Mucosa of descending colon (tissue), 3 donors: ENCODE data around the gene INO80E. TPM values are rescaled to one million over a fixed set of nuclear protein-coding genes. Genes with fewer than 3 reads are reported as not detected.

Experiments used
- ATAC-seq: fragments of 200-7000 bp; cut with Tn5 transposase; one replicate; pipeline ENCODE4 v1.9.1; 2020; ENCODE audit warnings: mild to moderate bottlenecking, moderate library complexity
- DNase-seq, 3 donors: peaks; one replicate each; pipeline ENCODE4 v3.0.0-alpha.2; 2020
- H3K36me3 ChIP-seq: fragments of 200-600 bp; one replicate; pipeline ENCODE4 v1.8.0; 2021; ENCODE audit warnings: low read depth, mild to moderate bottlenecking
- H3K4me1 ChIP-seq: fragments of 200-600 bp; one replicate; pipeline ENCODE4 v1.8.0; 2021; ENCODE audit warnings: low read depth, mild to moderate bottlenecking
- H3K4me3 ChIP-seq: fragments of 200-600 bp; one replicate; pipeline ENCODE4 v1.8.0; 2021; ENCODE audit warnings: mild to moderate bottlenecking
- H3K9me3 ChIP-seq: fragments of 200-600 bp; one replicate; pipeline ENCODE4 v1.8.0; 2021; ENCODE audit warnings: mild to moderate bottlenecking
- CTCF ChIP-seq: fragments of 200-600 bp; IDR thresholded peaks from one replicate; pipeline ENCODE4 v1.8.0; 2022; ENCODE audit warnings: antibody characterized with exemption, mild to moderate bottlenecking
- intact Hi-C, 2 donors: fragments of 100-400 bp; cut with DNase I in 1 of 2; cut with micrococcal nuclease in 1 of 2; formaldehyde crosslinking; loops; one replicate each; pipeline versions ENCODE4 v1.11.0 to v1.11.1; 2022; cut with DNase I, micrococcal nuclease
- total RNA-seq, 3 donors: library from RNA; stranded (reverse); fragmentation: NEBNext Ultra II Directional in 2 of 3; extraction: Animal tissue kit (Norgen Biotek cat#: 25700) in 2 of 3; gene quantifications; one replicate each; pipeline versions ENCODE4 v1.2.1 to v1.2.4, GENCODE V29; 2021 to 2023
- donor health status: DM: no; HTN: no; CAD: no; lungs with moderate emphysema.
- donor health status: DM: no; HTN: no; CAD: no.
- donor health status: DM: no; HTN: yes; CAD: no.

INO80E gene
- total RNA-seq, 3 donors from 2014 or later: 71.2 to 79.5 (median 78.4) TPM

DNA sequence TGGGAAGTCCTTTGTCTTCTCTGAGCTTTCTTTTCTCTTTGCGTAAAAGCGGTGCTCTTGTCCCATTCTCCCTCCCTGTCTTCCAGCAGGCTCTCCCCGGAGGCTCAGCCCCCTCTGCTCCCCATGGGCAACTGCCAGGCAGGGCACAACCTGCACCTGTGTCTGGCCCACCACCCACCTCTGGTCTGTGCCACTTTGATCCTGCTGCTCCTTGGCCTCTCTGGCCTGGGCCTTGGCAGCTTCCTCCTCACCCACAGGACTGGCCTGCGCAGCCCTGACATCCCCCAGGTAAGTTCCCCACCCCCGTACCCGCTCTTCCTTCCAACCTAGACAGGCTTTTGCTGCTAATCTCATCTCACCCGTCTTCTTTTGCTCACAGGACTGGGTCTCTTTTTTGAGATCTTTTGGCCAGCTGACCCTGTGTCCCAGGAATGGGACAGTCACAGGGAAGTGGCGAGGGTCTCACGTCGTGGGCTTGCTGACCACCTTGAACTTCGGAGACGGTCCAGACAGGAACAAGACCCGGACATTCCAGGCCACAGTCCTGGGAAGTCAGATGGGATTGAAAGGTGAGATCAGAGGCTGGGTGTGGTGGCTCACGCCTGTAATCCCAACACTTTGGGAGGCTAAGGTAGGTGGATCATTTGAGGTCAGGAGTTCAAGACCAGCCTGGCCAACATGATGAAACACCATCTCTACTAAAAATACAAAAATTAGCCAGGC lies 32.9 kb upstream of the INO80E start:
- peaks cover 10% of the 10 kb centered on the region for H3K4me1 ChIP-seq
- intact Hi-C loops: no loop called here
- DNase-seq (peak in 2 of 3 donors; percentile 24 to 56), ATAC-seq (peak; percentile 1)
- TF ChIP-seq CTCF: no peak
- no peaks in the 10 kb centered on the region for H3K36me3 ChIP-seq
- no peak overlapping the region for H3K4me3 ChIP-seq
- no peaks in the 10 kb centered on the region for H3K9me3 ChIP-seq

DNA sequence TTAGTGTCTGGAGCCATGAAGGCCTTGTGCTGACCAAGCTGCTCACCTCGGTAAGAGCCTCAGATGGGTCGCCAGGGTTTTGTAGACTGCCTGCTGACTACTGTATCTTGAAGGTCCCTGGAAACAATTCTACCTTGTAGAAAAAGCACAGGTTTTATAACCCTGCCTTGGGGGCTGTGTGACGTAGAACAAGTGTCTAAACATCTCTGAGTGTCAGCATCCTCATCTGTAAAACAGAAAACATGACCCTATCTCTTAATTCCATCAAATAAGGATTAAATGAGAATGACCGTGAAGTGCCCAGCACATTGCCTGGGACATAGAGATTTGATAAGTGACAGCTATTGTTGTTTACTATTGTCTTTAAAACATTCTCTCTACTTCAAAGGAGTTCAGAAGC lies 27.8 kb upstream of the INO80E start:
- TF ChIP-seq CTCF: no peak
- DNase-seq (no peak), ATAC-seq (no peak)
- H3K4me3 ChIP-seq: no peak overlapping the region
- H3K4me1 ChIP-seq: peaks cover 2% of the 10 kb centered on the region
- H3K36me3 ChIP-seq: peaks cover 5% of the 10 kb centered on the region
- H3K9me3 ChIP-seq: no peaks in the 10 kb centered on the region
- intact Hi-C loops: no loop called here

DNA sequence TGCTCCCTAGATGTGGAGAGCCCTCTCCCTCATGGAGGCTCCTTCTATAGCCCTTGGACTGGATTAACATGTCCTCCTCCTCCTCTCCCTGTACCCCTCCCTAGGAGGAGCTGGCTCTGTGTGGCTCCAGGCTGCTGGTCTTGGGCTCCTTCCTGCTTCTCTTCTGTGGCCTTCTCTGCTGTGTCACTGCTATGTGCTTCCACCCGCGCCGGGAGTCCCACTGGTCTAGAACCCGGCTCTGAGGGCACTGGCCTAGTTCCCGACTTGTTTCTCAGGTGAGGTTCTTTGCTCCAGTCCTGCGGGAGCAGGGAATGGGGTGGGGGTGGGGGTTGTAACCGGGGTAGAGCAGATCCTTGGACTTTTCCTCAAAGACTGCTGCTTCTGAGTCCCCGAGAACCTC lies 24.7 kb upstream of the INO80E start:
- no peak for TF ChIP-seq CTCF
- intact Hi-C loops: no loop called here
- H3K9me3 ChIP-seq: no peaks in the 10 kb centered on the region
- peaks cover 5% of the 10 kb centered on the region for H3K36me3 ChIP-seq
- ATAC-seq (no peak), DNase-seq (no peak)
- peaks cover 20% of the 10 kb centered on the region for H3K4me1 ChIP-seq
- H3K4me3 ChIP-seq: no peak overlapping the region

GRCh38 chr16:29972500-29972899 lies 23.5 kb upstream of the INO80E start:
- intact Hi-C loops: no loop called here
- ATAC-seq: no peak
- no peak for TF ChIP-seq CTCF

GRCh38 chr16:29972992-29973383 lies 23.1 kb upstream of the INO80E start:
- intact Hi-C loops: no loop called here
- ATAC-seq (no peak), DNase-seq (no peak)
- peaks cover 24% of the 10 kb centered on the region for H3K4me1 ChIP-seq
- no peaks in the 10 kb centered on the region for H3K9me3 ChIP-seq
- TF ChIP-seq CTCF: no peak
- H3K36me3 ChIP-seq: peaks cover 5% of the 10 kb centered on the region
- no peak overlapping the region for H3K4me3 ChIP-seq

More at GRCh38 chr16:29972500-29972899, 23.5 kb upstream of the INO80E start:
- H3K36me3 ChIP-seq: peaks cover 5% of the 10 kb centered on the region
- no peak for DNase-seq
- peaks cover 24% of the 10 kb centered on the region for H3K4me1 ChIP-seq
- no peak overlapping the region for H3K4me3 ChIP-seq
- no peaks in the 10 kb centered on the region for H3K9me3 ChIP-seq
